ENCODE results near the gene SPAG16.

SPAG16 gene

GRCh38 chr2:213766465-213766901 is 482.2 kb downstream of the SPAG16 start:
- H3K36me3 ChIP-seq (ENCODE audit: control insufficient read depth in 1 of 2, insufficient read depth in 2 of 2, low read depth in 1 of 2, low read length in 2 of 2) = no peaks in the 10 kb centered on the region
- no peak overlapping the region for H3K18ac ChIP-seq (ENCODE audit: low read depth in 1 of 2, low read length in 2 of 2)
- H2BK120ac ChIP-seq (ENCODE audit: low read depth, low read length) = no peak overlapping the region
- no peak overlapping the region for H3K4ac ChIP-seq (ENCODE audit: low read depth in 1 of 2, low read length in 2 of 2)
- H2BK5ac ChIP-seq (ENCODE audit: low read depth, low read length, poor library complexity, severe bottlenecking) = no peak overlapping the region
- no peak overlapping the region for H3K14ac ChIP-seq (ENCODE audit: low read length in 2 of 2)
- no peak overlapping the region for H3K23ac ChIP-seq (ENCODE audit: low read length in 2 of 2)
- no peaks in the 10 kb centered on the region for H3K27me3 ChIP-seq (ENCODE audit: control insufficient read depth in 1 of 2, insufficient read depth in 1 of 2, low read length in 2 of 2)
- peak; percentile 15 for DNase-seq
- no peak overlapping the region for H2BK12ac ChIP-seq (ENCODE audit: low read length in 2 of 2)
- peak overlapping the region in 1 of 2 experiments; percentile 55 for H3K4me3 ChIP-seq (ENCODE audit: insufficient read depth in 1 of 2, low read depth in 1 of 2, low read length in 2 of 2)
- H3K4me1 ChIP-seq (ENCODE audit: control insufficient read depth, insufficient read depth, low read depth, low read length) = no peaks in the 10 kb centered on the region
- no peak overlapping the region for H4K8ac ChIP-seq (ENCODE audit: low read length)
- H3K4me2 ChIP-seq (ENCODE audit: low read length, poor library complexity, severe bottlenecking) = no peak overlapping the region
- no peak overlapping the region for H4K91ac ChIP-seq (ENCODE audit: low read length)
- no peak overlapping the region for H3K27ac ChIP-seq (ENCODE audit: low read length, poor library complexity, severe bottlenecking)
- H3K9ac ChIP-seq (ENCODE audit: low read length) = peak overlapping the region; percentile 9
- H3K9me3 ChIP-seq (ENCODE audit: control insufficient read depth, low read length) = no peaks in the 10 kb centered on the region
- peak overlapping the region; percentile 5 for H2AFZ ChIP-seq (ENCODE audit: low read depth, low read length)
- no peak overlapping the region for H2BK15ac ChIP-seq (ENCODE audit: low read depth, poor library complexity, severe bottlenecking)
- WGBS = 30% methylated on average over 3 of the region's 3 CpGs
- H2AK5ac ChIP-seq (ENCODE audit: low read length, severe bottlenecking) = no peak overlapping the region
- H3K79me1 ChIP-seq (replicated peaks; ENCODE audit: low read length, poor library complexity, severe bottlenecking) = no peaks in the 10 kb centered on the region

GRCh38 chr2:213787869-213788268 is 503.6 kb downstream of the SPAG16 start:
- H2AK5ac ChIP-seq (ENCODE audit: low read length, severe bottlenecking) = no peak overlapping the region
- no peak overlapping the region for H4K8ac ChIP-seq (ENCODE audit: low read length)
- H2BK12ac ChIP-seq (ENCODE audit: low read length in 2 of 2) = no peak overlapping the region
- H3K9me3 ChIP-seq (ENCODE audit: control insufficient read depth, low read length) = no peaks in the 10 kb centered on the region
- H3K23ac ChIP-seq (ENCODE audit: low read length in 2 of 2) = no peak overlapping the region
- H3K18ac ChIP-seq (ENCODE audit: low read depth in 1 of 2, low read length in 2 of 2) = no peak overlapping the region
- no peak for DNase-seq
- H3K14ac ChIP-seq (ENCODE audit: low read length in 2 of 2) = no peak overlapping the region
- H3K4me1 ChIP-seq (ENCODE audit: control insufficient read depth, insufficient read depth, low read depth, low read length) = no peaks in the 10 kb centered on the region
- no peak overlapping the region for H3K9ac ChIP-seq (ENCODE audit: low read length)
- no peaks in the 10 kb centered on the region for H3K36me3 ChIP-seq (ENCODE audit: control insufficient read depth in 1 of 2, insufficient read depth in 2 of 2, low read depth in 1 of 2, low read length in 2 of 2)
- no CpG with 5 or more reads among the region's 2 CpGs for WGBS
- H3K79me1 ChIP-seq (replicated peaks; ENCODE audit: low read length, poor library complexity, severe bottlenecking) = no peaks in the 10 kb centered on the region
- no peak overlapping the region for H2BK5ac ChIP-seq (ENCODE audit: low read depth, low read length, poor library complexity, severe bottlenecking)
- H3K4ac ChIP-seq (ENCODE audit: low read depth in 1 of 2, low read length in 2 of 2) = no peak overlapping the region
- no peak overlapping the region for H3K27ac ChIP-seq (ENCODE audit: low read length, poor library complexity, severe bottlenecking)
- no peak overlapping the region for H3K4me2 ChIP-seq (ENCODE audit: low read length, poor library complexity, severe bottlenecking)
- H3K4me3 ChIP-seq (ENCODE audit: insufficient read depth in 1 of 2, low read depth in 1 of 2, low read length in 2 of 2) = no peak overlapping the region
- H2AFZ ChIP-seq (ENCODE audit: low read depth, low read length) = no peak overlapping the region
- H4K91ac ChIP-seq (ENCODE audit: low read length) = no peak overlapping the region
- no peaks in the 10 kb centered on the region for H3K27me3 ChIP-seq (ENCODE audit: control insufficient read depth in 1 of 2, insufficient read depth in 1 of 2, low read length in 2 of 2)
- no peak overlapping the region for H2BK15ac ChIP-seq (ENCODE audit: low read depth, poor library complexity, severe bottlenecking)
- H2BK120ac ChIP-seq (ENCODE audit: low read depth, low read length) = no peak overlapping the region

GRCh38 chr2:213789940-213790339 is 505.7 kb downstream of the SPAG16 start:
- no peak overlapping the region for H4K8ac ChIP-seq (ENCODE audit: low read length)
- no peaks in the 10 kb centered on the region for H3K79me1 ChIP-seq (replicated peaks; ENCODE audit: low read length, poor library complexity, severe bottlenecking)
- H2BK5ac ChIP-seq (ENCODE audit: low read depth, low read length, poor library complexity, severe bottlenecking) = no peak overlapping the region
- H3K9ac ChIP-seq (ENCODE audit: low read length) = no peak overlapping the region
- WGBS = 95% methylated on average over 1 of the region's 1 CpG
- no peak overlapping the region for H2AK5ac ChIP-seq (ENCODE audit: low read length, severe bottlenecking)
- H2BK120ac ChIP-seq (ENCODE audit: low read depth, low read length) = no peak overlapping the region
- no peak overlapping the region for H3K4me2 ChIP-seq (ENCODE audit: low read length, poor library complexity, severe bottlenecking)
- H3K36me3 ChIP-seq (ENCODE audit: control insufficient read depth in 1 of 2, insufficient read depth in 2 of 2, low read depth in 1 of 2, low read length in 2 of 2) = no peaks in the 10 kb centered on the region
- H2AFZ ChIP-seq (ENCODE audit: low read depth, low read length) = no peak overlapping the region
- no peak overlapping the region for H3K4ac ChIP-seq (ENCODE audit: low read depth in 1 of 2, low read length in 2 of 2)
- no peak overlapping the region for H3K23ac ChIP-seq (ENCODE audit: low read length in 2 of 2)
- H3K9me3 ChIP-seq (ENCODE audit: control insufficient read depth, low read length) = no peaks in the 10 kb centered on the region
- no peak for DNase-seq
- H3K4me3 ChIP-seq (ENCODE audit: insufficient read depth in 1 of 2, low read depth in 1 of 2, low read length in 2 of 2) = no peak overlapping the region
- no peak overlapping the region for H3K14ac ChIP-seq (ENCODE audit: low read length in 2 of 2)
- H3K4me1 ChIP-seq (ENCODE audit: control insufficient read depth, insufficient read depth, low read depth, low read length) = no peaks in the 10 kb centered on the region
- H2BK15ac ChIP-seq (ENCODE audit: low read depth, poor library complexity, severe bottlenecking) = no peak overlapping the region
- no peak overlapping the region for H3K18ac ChIP-seq (ENCODE audit: low read depth in 1 of 2, low read length in 2 of 2)
- H2BK12ac ChIP-seq (ENCODE audit: low read length in 2 of 2) = no peak overlapping the region
- no peak overlapping the region for H4K91ac ChIP-seq (ENCODE audit: low read length)
- no peak overlapping the region for H3K27ac ChIP-seq (ENCODE audit: low read length, poor library complexity, severe bottlenecking)
- no peaks in the 10 kb centered on the region for H3K27me3 ChIP-seq (ENCODE audit: control insufficient read depth in 1 of 2, insufficient read depth in 1 of 2, low read length in 2 of 2)

GRCh38 chr2:213792045-213792444 is 507.8 kb downstream of the SPAG16 start:
- no peak overlapping the region for H2BK15ac ChIP-seq (ENCODE audit: low read depth, poor library complexity, severe bottlenecking)
- no peak overlapping the region for H3K4me3 ChIP-seq (ENCODE audit: insufficient read depth in 1 of 2, low read depth in 1 of 2, low read length in 2 of 2)
- no peak overlapping the region for H2BK120ac ChIP-seq (ENCODE audit: low read depth, low read length)
- H3K4me2 ChIP-seq (ENCODE audit: low read length, poor library complexity, severe bottlenecking) = no peak overlapping the region
- no peak overlapping the region for H2BK12ac ChIP-seq (ENCODE audit: low read length in 2 of 2)
- H4K91ac ChIP-seq (ENCODE audit: low read length) = no peak overlapping the region
- no peaks in the 10 kb centered on the region for H3K4me1 ChIP-seq (ENCODE audit: control insufficient read depth, insufficient read depth, low read depth, low read length)
- no peak overlapping the region for H4K8ac ChIP-seq (ENCODE audit: low read length)
- no peaks in the 10 kb centered on the region for H3K36me3 ChIP-seq (ENCODE audit: control insufficient read depth in 1 of 2, insufficient read depth in 2 of 2, low read depth in 1 of 2, low read length in 2 of 2)
- no peak overlapping the region for H2AFZ ChIP-seq (ENCODE audit: low read depth, low read length)
- no peak overlapping the region for H2BK5ac ChIP-seq (ENCODE audit: low read depth, low read length, poor library complexity, severe bottlenecking)
- no peak overlapping the region for H3K4ac ChIP-seq (ENCODE audit: low read depth in 1 of 2, low read length in 2 of 2)
- H3K18ac ChIP-seq (ENCODE audit: low read depth in 1 of 2, low read length in 2 of 2) = no peak overlapping the region
- H3K9ac ChIP-seq (ENCODE audit: low read length) = no peak overlapping the region
- no peak overlapping the region for H2AK5ac ChIP-seq (ENCODE audit: low read length, severe bottlenecking)
- no peaks in the 10 kb centered on the region for H3K27me3 ChIP-seq (ENCODE audit: control insufficient read depth in 1 of 2, insufficient read depth in 1 of 2, low read length in 2 of 2)
- H3K14ac ChIP-seq (ENCODE audit: low read length in 2 of 2) = no peak overlapping the region
- DNase-seq = no peak
- 100% methylated on average over 2 of the region's 3 CpGs for WGBS
- no peaks in the 10 kb centered on the region for H3K79me1 ChIP-seq (replicated peaks; ENCODE audit: low read length, poor library complexity, severe bottlenecking)
- no peak overlapping the region for H3K27ac ChIP-seq (ENCODE audit: low read length, poor library complexity, severe bottlenecking)
- H3K9me3 ChIP-seq (ENCODE audit: control insufficient read depth, low read length) = no peaks in the 10 kb centered on the region
- no peak overlapping the region for H3K23ac ChIP-seq (ENCODE audit: low read length in 2 of 2)

Measured in mesenchymal stem cell (in vitro differentiated cells and primary cell).